HG02759 (cell line): ENCODE data around the gene LTF.
A peak's percentile ranks its signal among the peaks of the same experiment; 100 is the strongest.

ENCODE experiments used
- ATAC-seq: cut with Tn5 transposase; IDR thresholded peaks from one replicate; pipeline ENCODE4 v1.9.1; 2021; ENCODE audit warnings: mild to moderate bottlenecking, moderate library complexity; ENCODE audit not compliant: unreplicated experiment

The LTF gene

GRCh38 chr3:46491089-46492070 is 26.7 kb upstream of the LTF start:
- ATAC-seq: no peak

- ATAC-seq: no peak
Measured at GRCh38 chr3:46490338-46491084, 25.8 kb upstream of the LTF start.

- no peak for ATAC-seq
Measured at GRCh38 chr3:46489875-46490274, 25.2 kb upstream of the LTF start.

- no peak for ATAC-seq
Measured at GRCh38 chr3:46489381-46489780, 24.7 kb upstream of the LTF start.

- ATAC-seq: peak; percentile 88
Measured at GRCh38 chr3:46488735-46489361, 24.1 kb upstream of the LTF start.

GRCh38 chr3:46485779-46486175 is 21.1 kb upstream of the LTF start:
- no peak for ATAC-seq

- ATAC-seq: no peak
Measured at GRCh38 chr3:46484911-46485778, 20.4 kb upstream of the LTF start.

- ATAC-seq: no peak
Measured at GRCh38 chr3:46484388-46484787, 19.7 kb upstream of the LTF start.

GRCh38 chr3:46483825-46484224 is 19.1 kb upstream of the LTF start:
- ATAC-seq: no peak

GRCh38 chr3:46482632-46483350 is 18.1 kb upstream of the LTF start:
- no peak for ATAC-seq

- no peak for ATAC-seq
Measured at GRCh38 chr3:46481636-46482035, 16.9 kb upstream of the LTF start.

GRCh38 chr3:46480491-46481195 is 15.9 kb upstream of the LTF start:
- ATAC-seq: no peak

- no peak for ATAC-seq
Measured at GRCh38 chr3:46479696-46480095, 15.0 kb upstream of the LTF start.

- ATAC-seq: no peak
Measured at GRCh38 chr3:46479021-46479420, 14.3 kb upstream of the LTF start.

- no peak for ATAC-seq
Measured at GRCh38 chr3:46478341-46478740, 13.6 kb upstream of the LTF start.

GRCh38 chr3:46477756-46478155 is 13.1 kb upstream of the LTF start:
- no peak for ATAC-seq

GRCh38 chr3:46477145-46477544 is 12.4 kb upstream of the LTF start:
- ATAC-seq: no peak

- ATAC-seq: no peak
Measured at GRCh38 chr3:46472736-46473135, 8.0 kb upstream of the LTF start.

GRCh38 chr3:46471371-46471914 is 6.7 kb upstream of the LTF start:
- no peak for ATAC-seq
